Right lobe of liver (tissue), 6 donors: ENCODE data around the gene ATP7B. TPM values are rescaled to one million over a fixed set of nuclear protein-coding genes. Genes with fewer than 3 reads are reported as not detected.

Source experiments
- ATAC-seq, 4 donors: fragments of 200-7000 bp; cut with Tn5 transposase; one replicate each; pipeline ENCODE4 v1.9.1; 2020; ENCODE audit warnings: mild to moderate bottlenecking in 4 of 4, moderate library complexity in 4 of 4
- DNase-seq, 3 donors: peaks; one replicate each; pipeline ENCODE4 v3.0.0-alpha.2; 2020
- H3K27ac ChIP-seq, 3 donors: fragments of 200-600 bp; one replicate each; pipeline ENCODE4 v1.8.0; 2022
- H3K27me3 ChIP-seq, 2 donors: fragments of 200-600 bp; one replicate each; pipeline ENCODE4 v1.8.0; 2022
- H3K36me3 ChIP-seq, 4 donors: fragments of 200-600 bp; sonication (generic) in 1 of 4; one replicate each; pipeline versions ENCODE4 v1.5.1 to v1.8.0; 2017 to 2022; ENCODE audit warnings: control low read depth in 1 of 4
- H3K4me1 ChIP-seq, 4 donors: fragments of 200-600 bp; sonication (generic) in 1 of 4; one replicate each; pipeline versions ENCODE4 v1.5.1 to v1.8.0; 2017 to 2022; ENCODE audit warnings: control low read depth in 1 of 4
- H3K4me3 ChIP-seq, 3 donors: fragments of 200-600 bp; one replicate each; pipeline ENCODE4 v1.8.0; 2022
- H3K9me3 ChIP-seq, 4 donors: fragments of 200-600 bp; sonication (generic) in 1 of 4; one replicate each; pipeline versions ENCODE4 v1.5.1 to v1.8.0; 2017 to 2022; ENCODE audit warnings: control low read depth in 1 of 4
- CTCF ChIP-seq, 4 donors: fragments of 200-600 bp in 3 of 4; fragments of 450-650 bp in 1 of 4; IDR thresholded peaks; one replicate each; pipeline versions ENCODE4 v1.5.1 to v1.8.0; 2016 to 2022; ENCODE audit warnings: antibody characterized with exemption in 4 of 4, mild to moderate bottlenecking in 2 of 4
- POLR2A ChIP-seq: fragments of 450-650 bp; IDR thresholded peaks from one replicate; pipeline ENCODE4 v1.6.1; 2017; ENCODE audit warnings: antibody characterized with exemption, mild to moderate bottlenecking
- WGBS: methylation state at CpG from one replicate; pipeline ENCODE4 v1.1.6; 2018; ENCODE audit warnings: low coverage, low lambda C conversion rate; ENCODE audit not compliant: insufficient coverage; ENCODE audit errors: missing lambda C conversion rate; 5-methylcytosine and 5-hydroxymethylcytosine counted together
- intact Hi-C, 2 donors: fragments of 100-400 bp; cut with DNase I; formaldehyde crosslinking; loops; one replicate each; pipeline versions ENCODE4 v1.11.2 to v1.14.1; 2022
- total RNA-seq, 6 experiments: library from RNA; depleted of rRNA in 2 of 6; stranded (reverse); fragments of >200 nt in 2 of 6; fragmentation: NEBNext Ultra II Directional in 3 of 6; extraction: Animal tissue kit (Norgen Biotek cat#: 25700) in 3 of 6; gene quantifications; one replicate each; pipeline versions ENCODE4 v1.1.0 to v1.2.4, GENCODE V29; 2016 to 2023
- donor health status: DM: no; HTN: yes; CAD: no.
- donor health status: DM: no; HTN: no; CAD: no.
- donor health status: DM: no; HTN: no; CAD: no.
- donor health status: DM: no; HTN: yes; CAD: no.
- donor health status: DM: no; HTN: yes; CAD: no.

Gene ATP7B
- total RNA-seq, 6 experiments from 2014 or later, result 17.1 to 27.6 (median 21.6) TPM

- intact Hi-C loops, result no loop called here
- no peak for TF ChIP-seq CTCF (IDR thresholded peaks at IDR 0.05)
- TF ChIP-seq POLR2A, result no peak
These were observed 29.9 kb downstream of the ATP7B start for GRCh38 chr13:51981355-51981754.

GRCh38 chr13:51980908-51981307 lies 30.3 kb downstream of the ATP7B start:
- Histone ChIP-seq H3K4me1 (peaks cover 0 to 18% (median 5%) of the 10 kb centered on the region in 4 donors), H3K36me3 (no peaks in the 10 kb centered on the region), H3K9me3 (no peaks in the 10 kb centered on the region), H3K27me3 (no peaks in the 10 kb centered on the region), H3K4me3 (no peak overlapping the region), H3K27ac (no peak overlapping the region)
- DNase-seq, result no peak
- ATAC-seq, result no peak
- intact Hi-C loops, result no loop called here
- no peak for TF ChIP-seq POLR2A
- no peak for TF ChIP-seq CTCF (IDR thresholded peaks at IDR 0.05)
- 63% methylated on average over 4 of the region's 4 CpGs for WGBS

More at GRCh38 chr13:51981355-51981754, 29.9 kb downstream of the ATP7B start:
- no peaks in the 10 kb centered on the region for H3K27me3 ChIP-seq
- 79% methylated on average over 4 of the region's 4 CpGs for WGBS
- no peak overlapping the region for H3K27ac ChIP-seq
- DNase-seq, result no peak
- ATAC-seq, result no peak
- no peaks in the 10 kb centered on the region for H3K36me3 ChIP-seq
- no peak overlapping the region for H3K4me3 ChIP-seq
- H3K4me1 ChIP-seq, result peaks cover 0 to 18% (median 5%) of the 10 kb centered on the region in 4 donors
- no peaks in the 10 kb centered on the region for H3K9me3 ChIP-seq

GRCh38 chr13:51978796-51979556 lies 32.3 kb downstream of the ATP7B start:
- intact Hi-C loops, result no loop called here
- Histone ChIP-seq H3K27ac (peak overlapping the region; percentile 16 to 60 (median 59)), H3K36me3 (no peaks in the 10 kb centered on the region), H3K4me3 (no peak overlapping the region), H3K4me1 (peaks cover 0 to 18% (median 5%) of the 10 kb centered on the region in 4 donors), H3K9me3 (no peaks in the 10 kb centered on the region), H3K27me3 (no peaks in the 10 kb centered on the region)
- 31% methylated on average over 4 of the region's 5 CpGs for WGBS
- ATAC-seq (peak; percentile 96 to 98 (median 97)), DNase-seq (peak; percentile 39 to 82 (median 70))
- TF ChIP-seq POLR2A (no peak), CTCF (IDR thresholded peaks at IDR 0.05) (no peak)

- TF ChIP-seq POLR2A, result no peak
- TF ChIP-seq CTCF (IDR thresholded peaks at IDR 0.05), result no peak
These were observed 33.6 kb downstream of the ATP7B start for GRCh38 chr13:51977625-51978024.

More at GRCh38 chr13:51977625-51978024, 33.6 kb downstream of the ATP7B start:
- DNase-seq (no peak), ATAC-seq (no peak)
- H3K36me3 ChIP-seq, result no peaks in the 10 kb centered on the region
- no peaks in the 10 kb centered on the region for H3K27me3 ChIP-seq
- H3K4me3 ChIP-seq, result no peak overlapping the region
- peaks cover 0 to 18% (median 5%) of the 10 kb centered on the region in 4 donors for H3K4me1 ChIP-seq
- intact Hi-C loops, result no loop called here
- H3K27ac ChIP-seq, result no peak overlapping the region
- no peaks in the 10 kb centered on the region for H3K9me3 ChIP-seq
- 92% methylated on average over 5 of the region's 5 CpGs for WGBS
